KOPT-K1 (cell line): ENCODE data around the gene HEATR5B.
"Not testable (repeated sequence)": the region's sequence is repeated elsewhere in the genome, so short reads cannot be mapped to it uniquely, and the experiment has no call there.

Experiments used
- H3K27ac ChIP-seq: fragments of 200-600 bp; sonication (generic); 2 replicates; pipeline ENCODE4 v1.5.1; 2016; ENCODE audit warnings: antibody characterized with exemption, mild to moderate bottlenecking, low read depth, low read length; ENCODE audit not compliant: poor library complexity, severe bottlenecking
- H3K36me3 ChIP-seq: fragments of 200-600 bp; sonication (generic); 2 replicates; pipeline ENCODE4 v1.5.1; 2017; ENCODE audit warnings: antibody characterized with exemption, mild to moderate bottlenecking, low read length, moderate library complexity; ENCODE audit not compliant: insufficient read depth
- H3K9me3 ChIP-seq: fragments of 200-600 bp; sonication (generic); 2 replicates; pipeline ENCODE4 v1.5.1; 2017; ENCODE audit warnings: antibody characterized with exemption, low read length, mild to moderate bottlenecking; ENCODE audit not compliant: insufficient read depth, poor library complexity, severe bottlenecking

The HEATR5B gene

GRCh38 chr2:36954977-36955607, 129.1 kb downstream of the HEATR5B start:
- no peaks in the 10 kb centered on the region for H3K9me3 ChIP-seq
- peaks cover 8% of the 10 kb centered on the region; the same call in 1 of the 2 replicates for H3K36me3 ChIP-seq
- H3K27ac ChIP-seq: no peak overlapping the region

- Histone ChIP-seq H3K27ac (no peak overlapping the region), H3K9me3 (no peaks in the 10 kb centered on the region), H3K36me3 (peaks cover 5% of the 10 kb centered on the region; the same call in 1 of the 2 replicates)
These were observed 131.4 kb downstream of the HEATR5B start for GRCh38 chr2:36952748-36953197.

- no peak overlapping the region for H3K27ac ChIP-seq
These were observed 132.6 kb downstream of the HEATR5B start for GRCh38 chr2:36951574-36951973.

GRCh38 chr2:36951027-36951518, 133.1 kb downstream of the HEATR5B start:
- peaks cover 5% of the 10 kb centered on the region; the same call in 1 of the 2 replicates for H3K36me3 ChIP-seq
- no peaks in the 10 kb centered on the region for H3K9me3 ChIP-seq
- H3K27ac ChIP-seq: no peak overlapping the region

More at GRCh38 chr2:36951574-36951973, 132.6 kb downstream of the HEATR5B start:
- Histone ChIP-seq H3K9me3 (no peaks in the 10 kb centered on the region), H3K36me3 (peaks cover 5% of the 10 kb centered on the region; the same call in 1 of the 2 replicates)

- H3K36me3 ChIP-seq: peaks cover 5% of the 10 kb centered on the region; the same call in 1 of the 2 replicates
- no peaks in the 10 kb centered on the region for H3K9me3 ChIP-seq
- no peak overlapping the region for H3K27ac ChIP-seq
These were observed 134.3 kb downstream of the HEATR5B start for GRCh38 chr2:36949845-36950244.

GRCh38 chr2:36945240-36945639, 138.9 kb downstream of the HEATR5B start:
- not testable (repeated sequence) for H3K27ac ChIP-seq, H3K36me3 ChIP-seq, H3K9me3 ChIP-seq

GRCh38 chr2:36941867-36942266, 142.3 kb downstream of the HEATR5B start:
- Histone ChIP-seq H3K36me3 (no peaks in the 10 kb centered on the region; the same call in 1 of the 2 replicates), H3K9me3 (no peaks in the 10 kb centered on the region)

GRCh38 chr2:36936526-36936925, 147.6 kb downstream of the HEATR5B start:
- not testable (repeated sequence) for H3K27ac ChIP-seq, H3K36me3 ChIP-seq, H3K9me3 ChIP-seq

More at GRCh38 chr2:36941867-36942266, 142.3 kb downstream of the HEATR5B start:
- no peak overlapping the region for H3K27ac ChIP-seq

GRCh38 chr2:36931688-36932087, 152.5 kb downstream of the HEATR5B start:
- not testable (repeated sequence) for H3K36me3 ChIP-seq, H3K9me3 ChIP-seq, H3K27ac ChIP-seq
